ENCODE data around the gene OLFML2A.

OLFML2A gene

DNA sequence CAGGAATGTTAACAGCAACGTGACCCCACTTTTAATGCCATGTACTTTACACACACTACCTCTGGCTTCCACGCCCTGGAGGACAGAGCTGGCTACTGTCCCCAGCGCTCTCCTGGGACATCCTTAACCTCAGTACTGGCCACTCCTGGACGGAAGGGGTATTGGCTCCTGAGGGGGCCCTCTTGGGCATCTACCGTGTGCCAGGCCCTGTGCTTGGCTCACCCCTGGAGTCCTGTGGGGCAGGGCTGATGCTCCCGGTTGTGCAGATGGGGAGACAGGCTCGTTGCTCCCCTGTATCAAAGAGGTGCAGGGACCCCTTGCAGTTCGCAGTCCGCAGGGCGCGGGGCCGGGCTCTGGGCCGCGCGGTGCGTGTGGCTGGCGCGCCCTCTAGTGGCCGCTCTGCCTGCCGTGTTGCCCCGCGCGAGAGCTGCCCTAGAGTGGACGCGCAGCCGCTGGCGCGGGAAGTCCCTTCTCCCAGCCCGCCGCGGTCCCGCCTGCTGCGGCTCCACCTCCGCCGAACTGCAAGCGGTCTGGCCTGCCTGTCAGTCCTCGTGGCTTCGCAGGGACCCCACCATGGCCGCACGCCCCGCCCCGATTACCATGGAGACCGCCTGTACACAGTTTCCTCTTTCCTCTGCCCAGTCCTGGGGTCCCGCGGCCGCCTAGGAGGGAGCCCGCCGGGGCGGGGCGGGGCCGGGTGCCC lies 76.0 kb downstream of the OLFML2A start, which contains the start of gene WDR38:
Gene WDR38, plus strand, starts transcription at position 632 of the 703 bp plus-strand sequence. CDS start 72 bp downstream, outside the sequence.
- peaks cover 10% of the 10 kb centered on the region for H3K36me3 ChIP-seq (ENCODE audit: control insufficient read depth, insufficient read depth, low read length)
- no peak within 1 kb of the TSS for H3K27ac ChIP-seq (ENCODE audit: insufficient read depth, low read depth, low read length, poor library complexity, severe bottlenecking)
- WGBS, 2 experiments, result 3% methylated on average over 51 of the region's 51 CpGs
- no peaks in the 10 kb centered on the region for H3K9me3 ChIP-seq (ENCODE audit: control insufficient read depth, low read length)
- H3K4me1 ChIP-seq (ENCODE audit: control insufficient read depth, insufficient read depth, low read length), result no peaks in the 10 kb centered on the region
- no peaks in the 10 kb centered on the region for H3K27me3 ChIP-seq (ENCODE audit: control insufficient read depth, insufficient read depth, low read length, poor library complexity, severe bottlenecking)
- peak within 1 kb of the TSS; percentile 47 for H3K4me3 ChIP-seq (ENCODE audit: insufficient read depth, low read depth, low read length)

DNA sequence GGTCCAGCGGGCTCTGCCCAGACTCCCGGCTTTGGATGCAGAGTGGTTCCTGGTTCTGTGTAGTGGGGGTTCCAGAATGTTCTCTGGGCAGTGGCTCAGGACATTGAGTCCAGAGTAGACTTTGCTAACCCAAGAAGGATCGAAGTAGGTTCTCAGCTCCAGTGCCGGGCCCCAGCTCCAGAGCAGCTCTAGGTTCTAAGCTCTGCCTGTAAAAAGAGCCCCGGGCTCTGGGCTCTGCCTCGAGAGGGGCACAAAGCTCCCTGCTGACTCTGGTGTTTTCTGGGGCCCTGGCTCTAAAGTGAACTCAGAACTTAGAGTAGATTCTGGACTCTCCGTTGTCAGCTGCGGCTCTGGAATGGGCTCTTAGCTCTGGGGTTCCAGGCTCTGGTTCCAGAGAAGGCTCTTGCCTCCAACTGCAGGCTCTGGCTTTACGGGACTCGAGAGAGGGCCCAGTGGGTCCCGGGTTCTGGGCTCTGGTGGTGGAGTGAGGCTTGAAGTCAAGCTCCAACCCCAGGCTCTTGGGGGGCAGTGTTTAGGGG lies 76.7 kb downstream of the OLFML2A start:
- H3K27me3 ChIP-seq (ENCODE audit: control insufficient read depth, insufficient read depth, low read length, poor library complexity, severe bottlenecking), result no peaks in the 10 kb centered on the region
- WGBS, 2 experiments, result 84 to 85% methylated on average over 11 of the region's 11 CpGs
- no peak overlapping the region for H3K27ac ChIP-seq (ENCODE audit: insufficient read depth, low read depth, low read length, poor library complexity, severe bottlenecking)
- peaks cover 16% of the 10 kb centered on the region for H3K36me3 ChIP-seq (ENCODE audit: control insufficient read depth, insufficient read depth, low read length)
- no peaks in the 10 kb centered on the region for H3K9me3 ChIP-seq (ENCODE audit: control insufficient read depth, low read length)
- no peaks in the 10 kb centered on the region for H3K4me1 ChIP-seq (ENCODE audit: control insufficient read depth, insufficient read depth, low read length)
- H3K4me3 ChIP-seq (ENCODE audit: insufficient read depth, low read depth, low read length), result peak overlapping the region; percentile 47

DNA sequence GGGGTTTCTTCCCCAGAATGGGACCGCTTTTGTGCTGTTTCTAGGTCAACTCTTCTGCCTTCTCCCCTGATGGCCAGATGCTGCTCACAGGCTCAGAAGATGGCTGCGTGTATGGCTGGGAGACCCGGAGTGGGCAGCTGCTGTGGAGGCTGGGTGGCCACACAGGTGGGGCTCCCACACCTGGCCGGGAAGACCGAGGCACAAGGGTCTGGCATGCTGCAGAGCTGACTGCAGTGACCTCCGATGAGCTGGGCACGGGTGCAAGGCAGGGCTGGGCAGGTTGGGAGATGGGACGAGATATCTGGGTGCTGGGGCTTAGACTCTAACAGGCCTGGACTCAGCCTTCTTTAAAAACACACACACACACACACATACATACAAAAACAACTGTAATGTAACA lies 77.2 kb downstream of the OLFML2A start:
- Histone ChIP-seq H3K36me3 (ENCODE audit: control insufficient read depth, insufficient read depth, low read length) (peaks cover 21% of the 10 kb centered on the region), H3K4me1 (ENCODE audit: control insufficient read depth, insufficient read depth, low read length) (no peaks in the 10 kb centered on the region), H3K9me3 (ENCODE audit: control insufficient read depth, low read length) (no peaks in the 10 kb centered on the region), H3K27ac (ENCODE audit: insufficient read depth, low read depth, low read length, poor library complexity, severe bottlenecking) (no peak overlapping the region), H3K27me3 (ENCODE audit: control insufficient read depth, insufficient read depth, low read length, poor library complexity, severe bottlenecking) (no peaks in the 10 kb centered on the region), H3K4me3 (ENCODE audit: insufficient read depth, low read depth, low read length) (no peak overlapping the region)
- 93 to 95% methylated on average over 8 of the region's 8 CpGs for WGBS, 2 experiments

DNA sequence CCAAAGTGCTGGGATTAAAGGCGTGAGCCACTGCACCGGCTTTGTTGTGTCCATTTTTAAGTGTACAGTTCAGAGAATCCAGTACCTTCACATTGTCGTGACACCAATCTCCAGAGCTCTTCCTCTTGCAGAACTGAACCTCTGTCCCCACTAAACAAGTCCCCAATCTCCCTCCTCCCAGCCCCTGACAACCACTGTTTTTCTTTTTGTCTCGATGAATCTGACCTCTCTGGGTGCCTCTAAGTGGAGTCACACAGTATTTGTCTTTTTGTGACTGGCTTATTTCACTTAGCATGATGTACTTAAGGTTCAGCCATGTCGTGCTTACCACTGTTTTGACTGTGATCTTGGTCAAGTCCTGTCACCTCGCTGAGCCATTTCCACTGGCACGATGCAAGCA lies 77.9 kb downstream of the OLFML2A start:
- H3K9me3 ChIP-seq (ENCODE audit: control insufficient read depth, low read length), result no peaks in the 10 kb centered on the region
- peaks cover 28% of the 10 kb centered on the region for H3K36me3 ChIP-seq (ENCODE audit: control insufficient read depth, insufficient read depth, low read length)
- no peak overlapping the region for H3K4me3 ChIP-seq (ENCODE audit: insufficient read depth, low read depth, low read length)
- WGBS, 2 experiments, result 89% methylated on average over 7 of the region's 7 CpGs
- no peak overlapping the region for H3K27ac ChIP-seq (ENCODE audit: insufficient read depth, low read depth, low read length, poor library complexity, severe bottlenecking)
- H3K4me1 ChIP-seq (ENCODE audit: control insufficient read depth, insufficient read depth, low read length), result peaks cover 4% of the 10 kb centered on the region
- H3K27me3 ChIP-seq (ENCODE audit: control insufficient read depth, insufficient read depth, low read length, poor library complexity, severe bottlenecking), result no peaks in the 10 kb centered on the region

DNA sequence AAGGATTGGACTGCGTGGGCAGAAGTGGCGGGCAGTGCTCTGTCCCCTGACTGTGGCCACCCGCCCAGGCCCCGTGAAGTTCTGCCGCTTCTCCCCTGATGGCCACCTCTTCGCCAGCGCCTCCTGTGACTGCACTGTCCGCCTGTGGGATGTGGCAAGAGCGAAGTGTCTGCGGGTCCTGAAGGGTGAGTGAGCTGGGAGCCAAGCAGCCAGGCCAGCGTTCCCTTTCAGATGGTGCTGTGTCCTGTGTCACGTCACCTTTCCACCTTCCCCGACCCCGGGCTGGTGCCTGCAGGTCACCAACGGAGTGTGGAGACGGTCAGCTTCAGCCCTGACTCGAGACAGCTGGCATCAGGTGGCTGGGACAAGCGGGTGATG lies 78.6 kb downstream of the OLFML2A start:
- no peaks in the 10 kb centered on the region for H3K27me3 ChIP-seq (ENCODE audit: control insufficient read depth, insufficient read depth, low read length, poor library complexity, severe bottlenecking)
- WGBS, 2 experiments, result 93 to 94% methylated on average over 18 of the region's 18 CpGs
- no peaks in the 10 kb centered on the region for H3K9me3 ChIP-seq (ENCODE audit: control insufficient read depth, low read length)
- H3K4me1 ChIP-seq (ENCODE audit: control insufficient read depth, insufficient read depth, low read length), result peaks cover 11% of the 10 kb centered on the region
- no peak overlapping the region for H3K4me3 ChIP-seq (ENCODE audit: insufficient read depth, low read depth, low read length)
- peaks cover 33% of the 10 kb centered on the region for H3K36me3 ChIP-seq (ENCODE audit: control insufficient read depth, insufficient read depth, low read length)
- H3K27ac ChIP-seq (ENCODE audit: insufficient read depth, low read depth, low read length, poor library complexity, severe bottlenecking), result no peak overlapping the region

DNA sequence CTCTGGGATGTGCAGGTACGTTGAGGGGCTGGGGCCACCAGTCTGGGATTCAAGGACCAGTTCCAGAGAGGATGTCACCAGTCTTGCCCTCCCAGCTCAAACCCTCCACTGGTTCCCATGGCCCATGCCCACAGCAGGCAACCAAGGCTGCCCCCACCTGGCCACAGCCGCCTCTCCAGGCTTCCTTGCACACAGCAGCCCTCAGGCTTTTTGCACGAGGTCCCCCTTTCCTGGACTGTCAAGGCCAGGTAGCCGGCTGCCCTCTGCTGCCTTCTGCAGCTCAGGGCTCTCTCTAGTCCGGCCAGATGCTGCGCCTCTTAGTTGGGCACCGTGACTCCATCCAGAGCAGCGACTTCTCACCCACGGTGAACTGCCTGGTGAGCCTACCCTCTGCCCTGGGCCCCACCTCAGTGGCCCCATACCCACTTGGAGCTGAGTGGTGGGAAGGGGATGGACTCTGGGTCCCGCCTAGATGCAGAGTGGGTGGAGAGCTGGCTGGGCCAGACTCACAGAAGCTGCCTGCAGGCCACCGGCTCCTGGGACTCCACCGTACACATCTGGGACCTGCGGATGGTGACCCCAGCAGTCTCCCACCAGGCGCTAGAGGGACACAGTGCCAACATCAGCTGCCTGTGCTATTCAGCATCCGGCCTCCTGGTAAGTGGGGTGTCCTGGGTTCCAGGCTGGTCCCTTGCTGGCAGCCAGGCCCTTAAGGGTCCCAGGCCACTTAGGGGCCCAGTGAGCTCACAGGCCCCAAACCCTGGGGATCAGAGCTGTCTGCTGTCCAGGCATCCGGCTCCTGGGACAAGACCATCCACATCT lies 79.2 kb downstream of the OLFML2A start:
- Histone ChIP-seq H3K4me3 (ENCODE audit: insufficient read depth, low read depth, low read length) (no peak overlapping the region), H3K9me3 (ENCODE audit: control insufficient read depth, low read length) (no peaks in the 10 kb centered on the region), H3K27me3 (ENCODE audit: control insufficient read depth, insufficient read depth, low read length, poor library complexity, severe bottlenecking) (no peaks in the 10 kb centered on the region), H3K4me1 (ENCODE audit: control insufficient read depth, insufficient read depth, low read length) (peaks cover 14% of the 10 kb centered on the region), H3K27ac (ENCODE audit: insufficient read depth, low read depth, low read length, poor library complexity, severe bottlenecking) (no peak overlapping the region), H3K36me3 (ENCODE audit: control insufficient read depth, insufficient read depth, low read length) (peaks cover 33% of the 10 kb centered on the region)
- 72 to 76% methylated on average over 16 of the region's 16 CpGs for WGBS, 2 experiments

GRCh38 chr9:124857533-124858162 lies 80.7 kb downstream of the OLFML2A start:
- 96 to 97% methylated on average over 24 of the region's 24 CpGs for WGBS, 2 experiments
- no peaks in the 10 kb centered on the region for H3K27me3 ChIP-seq (ENCODE audit: control insufficient read depth, insufficient read depth, low read length, poor library complexity, severe bottlenecking)

GRCh38 chr9:124858330-124859046 lies 81.6 kb downstream of the OLFML2A start:
- Histone ChIP-seq H3K4me3 (ENCODE audit: insufficient read depth, low read depth, low read length) (no peak overlapping the region), H3K9me3 (ENCODE audit: control insufficient read depth, low read length) (no peaks in the 10 kb centered on the region), H3K36me3 (ENCODE audit: control insufficient read depth, insufficient read depth, low read length) (peaks cover 33% of the 10 kb centered on the region), H3K27me3 (ENCODE audit: control insufficient read depth, insufficient read depth, low read length, poor library complexity, severe bottlenecking) (no peaks in the 10 kb centered on the region), H3K4me1 (ENCODE audit: control insufficient read depth, insufficient read depth, low read length) (peaks cover 14% of the 10 kb centered on the region), H3K27ac (ENCODE audit: insufficient read depth, low read depth, low read length, poor library complexity, severe bottlenecking) (no peak overlapping the region)
- WGBS, 2 experiments, result 92 to 96% methylated on average over 9 of the region's 9 CpGs

More at GRCh38 chr9:124857533-124858162, 80.7 kb downstream of the OLFML2A start:
- Histone ChIP-seq H3K9me3 (ENCODE audit: control insufficient read depth, low read length) (no peaks in the 10 kb centered on the region), H3K4me3 (ENCODE audit: insufficient read depth, low read depth, low read length) (no peak overlapping the region), H3K36me3 (ENCODE audit: control insufficient read depth, insufficient read depth, low read length) (peaks cover 33% of the 10 kb centered on the region), H3K27ac (ENCODE audit: insufficient read depth, low read depth, low read length, poor library complexity, severe bottlenecking) (no peak overlapping the region), H3K4me1 (ENCODE audit: control insufficient read depth, insufficient read depth, low read length) (peaks cover 14% of the 10 kb centered on the region)

GRCh38 chr9:124859803-124860581 lies 83.1 kb downstream of the OLFML2A start:
- Histone ChIP-seq H3K9me3 (ENCODE audit: control insufficient read depth, low read length) (no peaks in the 10 kb centered on the region), H3K4me1 (ENCODE audit: control insufficient read depth, insufficient read depth, low read length) (peaks cover 14% of the 10 kb centered on the region), H3K36me3 (ENCODE audit: control insufficient read depth, insufficient read depth, low read length) (peaks cover 33% of the 10 kb centered on the region), H3K4me3 (ENCODE audit: insufficient read depth, low read depth, low read length) (peak overlapping the region; percentile 100), H3K27ac (ENCODE audit: insufficient read depth, low read depth, low read length, poor library complexity, severe bottlenecking) (no peak overlapping the region), H3K27me3 (ENCODE audit: control insufficient read depth, insufficient read depth, low read length, poor library complexity, severe bottlenecking) (no peaks in the 10 kb centered on the region)
- WGBS, 2 experiments, result 88 to 93% methylated on average over 10 of the region's 10 CpGs

All from ectodermal cell (in vitro differentiated cells).